ENCODE results near the gene RSPH10B2. TPM values are rescaled to one million over a fixed set of nuclear protein-coding genes. Genes with fewer than 3 reads are reported as not detected.
A peak's percentile ranks its signal among the peaks of the same experiment; 100 is the strongest.

The RSPH10B2 gene
- total and polyA plus RNA-seq, 9 of the 15 experiments (the other 6 are each of a cell fraction or from before 2014, with no cell fraction given), result 0.04 to 0.11 (median 0.08) TPM; not detected in 5

DNA sequence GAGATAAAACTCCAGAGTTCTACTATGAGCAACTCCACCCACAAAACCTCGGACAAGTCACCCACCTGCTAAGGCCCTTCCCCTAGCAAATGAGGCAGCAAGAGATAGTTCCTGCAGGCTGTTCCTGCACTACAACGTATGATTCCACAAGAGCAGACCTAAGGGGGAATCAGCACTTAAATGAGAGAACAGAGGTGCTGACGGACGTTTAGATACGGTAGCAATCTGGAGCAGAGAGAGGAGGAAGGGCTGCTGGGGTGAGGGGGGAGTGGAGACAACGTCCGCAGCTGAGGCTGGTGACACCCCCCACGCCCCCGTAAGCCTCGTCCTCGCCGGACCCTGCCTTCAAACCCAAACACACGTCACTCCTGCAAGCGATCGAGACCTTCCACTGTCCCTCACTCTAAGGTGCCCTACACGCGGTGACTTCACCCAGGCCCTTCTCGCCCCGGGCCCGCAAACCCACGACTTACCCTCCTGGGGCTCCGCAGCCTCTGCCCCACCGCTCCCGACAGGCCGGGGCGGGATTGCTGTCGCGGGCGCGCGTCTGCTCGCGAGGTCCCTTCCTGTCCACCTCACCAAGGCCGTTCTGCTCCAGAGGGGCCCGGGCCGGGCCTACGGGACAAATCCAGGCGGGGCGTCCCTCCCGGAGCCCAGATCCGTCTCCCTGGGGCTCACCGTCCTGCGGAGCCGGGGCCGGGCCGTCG lies 47.8 kb upstream of the RSPH10B2 start (continued):
- TF ChIP-seq, protein P1, sequence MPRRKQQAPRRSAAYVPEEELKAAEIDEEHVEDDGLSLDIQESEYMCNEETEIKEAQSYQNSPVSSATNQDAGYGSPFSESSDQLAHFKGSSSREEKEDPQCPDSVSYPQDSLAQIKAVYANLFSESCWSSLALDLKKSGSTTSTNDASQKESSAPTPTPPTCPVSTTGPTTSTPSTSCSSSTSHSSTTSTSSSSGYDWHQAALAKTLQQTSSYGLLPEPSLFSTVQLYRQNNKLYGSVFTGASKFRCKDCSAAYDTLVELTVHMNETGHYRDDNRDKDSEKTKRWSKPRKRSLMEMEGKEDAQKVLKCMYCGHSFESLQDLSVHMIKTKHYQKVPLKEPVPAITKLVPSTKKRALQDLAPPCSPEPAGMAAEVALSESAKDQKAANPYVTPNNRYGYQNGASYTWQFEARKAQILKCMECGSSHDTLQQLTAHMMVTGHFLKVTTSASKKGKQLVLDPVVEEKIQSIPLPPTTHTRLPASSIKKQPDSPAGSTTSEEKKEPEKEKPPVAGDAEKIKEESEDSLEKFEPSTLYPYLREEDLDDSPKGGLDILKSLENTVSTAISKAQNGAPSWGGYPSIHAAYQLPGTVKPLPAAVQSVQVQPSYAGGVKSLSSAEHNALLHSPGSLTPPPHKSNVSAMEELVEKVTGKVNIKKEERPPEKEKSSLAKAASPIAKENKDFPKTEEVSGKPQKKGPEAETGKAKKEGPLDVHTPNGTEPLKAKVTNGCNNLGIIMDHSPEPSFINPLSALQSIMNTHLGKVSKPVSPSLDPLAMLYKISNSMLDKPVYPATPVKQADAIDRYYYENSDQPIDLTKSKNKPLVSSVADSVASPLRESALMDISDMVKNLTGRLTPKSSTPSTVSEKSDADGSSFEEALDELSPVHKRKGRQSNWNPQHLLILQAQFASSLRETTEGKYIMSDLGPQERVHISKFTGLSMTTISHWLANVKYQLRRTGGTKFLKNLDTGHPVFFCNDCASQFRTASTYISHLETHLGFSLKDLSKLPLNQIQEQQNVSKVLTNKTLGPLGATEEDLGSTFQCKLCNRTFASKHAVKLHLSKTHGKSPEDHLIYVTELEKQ (CRISPR knock-in tag; IDR thresholded peaks at IDR 0.05), result no peak
- TF ChIP-seq MEF2D (tag; conservative IDR thresholded peaks at IDR 0.05; ENCODE audit: low read depth) (no peak), HMBOX1 (IDR thresholded peaks at IDR 0.05) (peak; percentile 55; the same call in 1 of the 2 replicates), NR1H2 (CRISPR knock-in tag; IDR thresholded peaks at IDR 0.05) (0 out of 2 replicates have a peak, but pooled peaks have one; percentile 38), PRMT5 (CRISPR knock-in tag; IDR thresholded peaks at IDR 0.05) (peak; percentile 19; the same call in 1 of the 2 replicates), NCOA2 (IDR thresholded peaks at IDR 0.05; ENCODE audit: partially characterized antibody in 2 of 2) (no peak), GTF2B (IDR thresholded peaks at IDR 0.05; ENCODE audit: extremely low read depth, insufficient read length) (no peak), VEZF1 (CRISPR knock-in tag; IDR thresholded peaks at IDR 0.05) (peak; percentile 38; the same call in 1 of the 2 replicates), ZNF253 (CRISPR knock-in tag; conservative IDR thresholded peaks at IDR 0.05) (no peak), EGR1 (conservative IDR thresholded peaks at IDR 0.05) (peak; percentile 68), POLR2AphosphoS5 (IDR thresholded peaks at IDR 0.05; ENCODE audit: control insufficient read depth, insufficient read depth, low read depth, low read length) (peak; percentile 52; the same call in 1 of the 2 replicates), NR2C2 (CRISPR knock-in tag; IDR thresholded peaks at IDR 0.05) (no peak; the same call in 1 of the 2 replicates), NR2C2 (tag; IDR thresholded peaks at IDR 0.05) (no peak), PHTF2 (CRISPR knock-in tag; IDR thresholded peaks at IDR 0.05) (no peak)
- TF ChIP-seq, protein P2, sequence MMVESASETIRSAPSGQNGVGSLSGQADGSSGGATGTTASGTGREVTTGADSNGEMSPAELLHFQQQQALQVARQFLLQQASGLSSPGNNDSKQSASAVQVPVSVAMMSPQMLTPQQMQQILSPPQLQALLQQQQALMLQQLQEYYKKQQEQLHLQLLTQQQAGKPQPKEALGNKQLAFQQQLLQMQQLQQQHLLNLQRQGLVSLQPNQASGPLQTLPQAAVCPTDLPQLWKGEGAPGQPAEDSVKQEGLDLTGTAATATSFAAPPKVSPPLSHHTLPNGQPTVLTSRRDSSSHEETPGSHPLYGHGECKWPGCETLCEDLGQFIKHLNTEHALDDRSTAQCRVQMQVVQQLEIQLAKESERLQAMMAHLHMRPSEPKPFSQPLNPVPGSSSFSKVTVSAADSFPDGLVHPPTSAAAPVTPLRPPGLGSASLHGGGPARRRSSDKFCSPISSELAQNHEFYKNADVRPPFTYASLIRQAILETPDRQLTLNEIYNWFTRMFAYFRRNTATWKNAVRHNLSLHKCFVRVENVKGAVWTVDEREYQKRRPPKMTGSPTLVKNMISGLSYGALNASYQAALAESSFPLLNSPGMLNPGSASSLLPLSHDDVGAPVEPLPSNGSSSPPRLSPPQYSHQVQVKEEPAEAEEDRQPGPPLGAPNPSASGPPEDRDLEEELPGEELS (CRISPR knock-in tag; IDR thresholded peaks at IDR 0.05; ENCODE audit: borderline replicate concordance), result no peak; the same call in 1 of the 2 replicates
- TF ChIP-seq, protein P3, sequence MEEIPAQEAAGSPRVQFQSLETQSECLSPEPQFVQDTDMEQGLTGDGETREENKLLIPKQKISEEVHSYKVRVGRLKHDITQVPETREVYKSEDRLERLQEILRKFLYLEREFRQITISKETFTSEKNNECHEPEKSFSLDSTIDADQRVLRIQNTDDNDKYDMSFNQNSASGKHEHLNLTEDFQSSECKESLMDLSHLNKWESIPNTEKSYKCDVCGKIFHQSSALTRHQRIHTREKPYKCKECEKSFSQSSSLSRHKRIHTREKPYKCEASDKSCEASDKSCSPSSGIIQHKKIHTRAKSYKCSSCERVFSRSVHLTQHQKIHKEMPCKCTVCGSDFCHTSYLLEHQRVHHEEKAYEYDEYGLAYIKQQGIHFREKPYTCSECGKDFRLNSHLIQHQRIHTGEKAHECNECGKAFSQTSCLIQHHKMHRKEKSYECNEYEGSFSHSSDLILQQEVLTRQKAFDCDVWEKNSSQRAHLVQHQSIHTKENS (CRISPR knock-in tag; IDR thresholded peaks at IDR 0.05), result no peak
